GM12878 (cell line): ENCODE measurements around the gene CREG2. TPM values are rescaled to one million over a fixed set of nuclear protein-coding genes. Genes with fewer than 3 reads are reported as not detected.

Source experiments
- ATAC-seq: fragments of 200-7000 bp; cut with Tn5 transposase; 3 replicates; pipeline ENCODE4 v1.9.1; 2020; ENCODE audit warnings: mild to moderate bottlenecking, moderate library complexity
- BruUV-seq: library from RNA; stranded (reverse); fragments of 400-500 nt; replicated peaks from 2 replicates; lab custom pipeline; 2021; lab: Mats Ljungman, UMichigan
- CTCF ChIA-PET: fragments of 300-600 bp; sonication (Branson Sonifier 250); formaldehyde crosslinking; extraction: SDS; loops from one replicate; lab custom pipeline; 2021; ENCODE audit warnings: inconsistent platforms; lab: Yijun Ruan, JAX
- POLR2A ChIA-PET: fragments of 350-600 bp; formaldehyde crosslinking; extraction: SDS; loops from one replicate; lab custom pipeline; 2021; ENCODE audit warnings: inconsistent platforms; lab: Charles Lee
- RAD21 ChIA-PET: fragments of 300-600 bp; sonication (Branson Sonifier 250); formaldehyde crosslinking; loops from one replicate; lab custom pipeline; 2023; ENCODE audit warnings: antibody characterized with exemption; ENCODE audit not compliant: unreplicated experiment; lab: Charles Lee
- SMC1A ChIA-PET: fragments of 300-600 bp; sonication (Branson Sonifier 250); formaldehyde crosslinking; loops from one replicate; lab custom pipeline; 2023; ENCODE audit not compliant: unreplicated experiment, uncharacterized antibody; lab: Charles Lee
- DNase-seq: peaks from one replicate; pipeline ENCODE4 v3.0.0-alpha.2; 2011; ENCODE audit warnings: low read depth, low spot score
- FAIRE-seq: peaks from 3 replicates; lab custom pipeline; 2011; peaks lifted over from hg19 to GRCh38; lab: Jason Lieb, UNC
- H2AFZ ChIP-seq: 2 replicates; pipeline ENCODE4 v1.6.0; 2011; ENCODE audit warnings: low read depth, low read length, control low read depth; ENCODE audit not compliant: control insufficient read depth
- H3K27ac ChIP-seq: 2 replicates; pipeline ENCODE4 v1.5.1; 2011; ENCODE audit warnings: control low read depth; ENCODE audit not compliant: control insufficient read depth, insufficient read depth
- H3K27me3 ChIP-seq, 2 experiments: replicated peaks in 1 of 2; 2 replicates each; pipeline versions ENCODE4 v1.6.0 to v1.6.1; 2011; ENCODE audit warnings: low read length in 1 of 2; ENCODE audit not compliant: control insufficient read depth in 2 of 2, insufficient read depth in 2 of 2
- H3K36me3 ChIP-seq, 2 experiments: 2 replicates each; pipeline ENCODE4 v1.5.1; 2011; ENCODE audit warnings: low read length in 1 of 2; ENCODE audit not compliant: control insufficient read depth in 2 of 2, insufficient read depth in 2 of 2
- H3K4me1 ChIP-seq: 2 replicates; pipeline ENCODE4 v1.6.1; 2011; ENCODE audit warnings: mild to moderate bottlenecking, low read length, moderate library complexity, mixed read lengths; ENCODE audit not compliant: control insufficient read depth, insufficient read depth
- H3K4me2 ChIP-seq: 2 replicates; pipeline ENCODE4 v1.6.0; 2011; ENCODE audit warnings: control low read depth; ENCODE audit not compliant: control insufficient read depth, insufficient read depth
- H3K4me3 ChIP-seq: fragments of 200-600 bp; sonication (generic); 2 replicates; pipeline ENCODE4 v1.5.1; 2016
- H3K79me2 ChIP-seq: 2 replicates; pipeline ENCODE4 v1.6.0; 2011; ENCODE audit warnings: low read length; ENCODE audit not compliant: control insufficient read depth, insufficient read depth
- H3K9ac ChIP-seq: 2 replicates; pipeline ENCODE4 v1.8.0; 2011; ENCODE audit warnings: low read length, control low read depth, mixed read lengths; ENCODE audit not compliant: control insufficient read depth, insufficient read depth
- H3K9me3 ChIP-seq: replicated peaks from 3 replicates; pipeline ENCODE4 v1.5.1; 2011; ENCODE audit warnings: mild to moderate bottlenecking, low read length; ENCODE audit not compliant: control insufficient read depth, insufficient read depth
- H4K20me1 ChIP-seq: 2 replicates; pipeline ENCODE4 v1.6.0; 2011; ENCODE audit not compliant: control insufficient read depth, insufficient read depth
- CHD2 ChIP-seq: IDR thresholded peaks from 2 replicates; pipeline ENCODE4 v1.6.1; 2011; ENCODE audit warnings: low read depth, low read length, improper control_type of control experiment, borderline replicate concordance
- CHD4 ChIP-seq: fragments of 200-600 bp; sonication (generic); IDR thresholded peaks from 2 replicates; pipeline ENCODE4 v1.6.1; 2016; ENCODE audit warnings: mild to moderate bottlenecking
- DPF2 ChIP-seq: fragments of 450-650 bp; IDR thresholded peaks from 2 replicates; pipeline ENCODE4 v1.6.1; 2017; ENCODE audit warnings: mild to moderate bottlenecking
- FOXK2 ChIP-seq: fragments of 450-650 bp; IDR thresholded peaks from 2 replicates; pipeline ENCODE4 v1.6.1; 2017; ENCODE audit warnings: mild to moderate bottlenecking, moderate library complexity
- GABPA ChIP-seq: IDR thresholded peaks from 2 replicates; pipeline ENCODE4 v1.6.1; 2014; ENCODE audit warnings: antibody characterized with exemption, low read depth, mild to moderate bottlenecking, inconsistent platforms
- HDGF ChIP-seq: fragments of 450-650 bp; IDR thresholded peaks from 2 replicates; pipeline ENCODE4 v1.6.1; 2016; ENCODE audit warnings: antibody characterized with exemption
- KAT2A ChIP-seq: conservative IDR thresholded peaks from 2 replicates; pipeline ENCODE4 v1.6.1; 2011; ENCODE audit warnings: low read depth, low read length; ENCODE audit not compliant: control insufficient read depth
- KDM1A ChIP-seq: fragments of 200-600 bp; sonication (generic); IDR thresholded peaks from 2 replicates; pipeline ENCODE4 v1.6.1; 2016; ENCODE audit warnings: borderline replicate concordance
- KLF5 ChIP-seq: fragments of 450-650 bp; IDR thresholded peaks from 2 replicates; pipeline ENCODE4 v1.6.1; 2014; ENCODE audit warnings: mild to moderate bottlenecking; ENCODE audit not compliant: partially characterized antibody
- RAD21 ChIP-seq: IDR thresholded peaks from 2 replicates; pipeline ENCODE4 v1.6.1; 2011; ENCODE audit warnings: mild to moderate bottlenecking, low read depth, low read length, moderate library complexity; ENCODE audit not compliant: insufficient read depth
- RAD51 ChIP-seq: fragments of 450-650 bp; IDR thresholded peaks from 2 replicates; pipeline ENCODE4 v1.6.1; 2016; ENCODE audit warnings: moderate library complexity, mild to moderate bottlenecking, inconsistent platforms
- RBBP5 ChIP-seq: fragments of 200-600 bp; sonication (generic); conservative IDR thresholded peaks from 2 replicates; pipeline ENCODE4 v1.6.1; 2016
- RFX5 ChIP-seq: IDR thresholded peaks from 2 replicates; pipeline ENCODE4 v1.6.1; 2011; ENCODE audit warnings: low read depth, low read length, improper control_type of control experiment
- WRNIP1 ChIP-seq: IDR thresholded peaks from 2 replicates; pipeline ENCODE4 v1.6.1; 2011; ENCODE audit warnings: low read depth, low read length, improper control_type of control experiment, borderline replicate concordance
- ZNF207 ChIP-seq: fragments of 450-650 bp; IDR thresholded peaks from 2 replicates; pipeline ENCODE4 v1.6.1; 2014; ENCODE audit warnings: antibody characterized with exemption, mild to moderate bottlenecking, borderline replicate concordance
- WGBS: methylation state at CpG from one replicate; pipeline ENCODE4 v1.1.6; 2016; ENCODE audit warnings: low lambda C conversion rate; ENCODE audit not compliant: insufficient replicate concordance, insufficient coverage; ENCODE audit errors: missing lambda C conversion rate; 5-methylcytosine and 5-hydroxymethylcytosine counted together
- in situ Hi-C: fragments of 300-500 bp; cut with MboI; formaldehyde crosslinking; loops from 9 replicates; pipeline ENCODE4 v1.14.3; 2018; ENCODE audit warnings: mixed read lengths
- intact Hi-C: fragments of 100-400 bp; cut with micrococcal nuclease; formaldehyde crosslinking; loops from one replicate; pipeline ENCODE4 v1.14.2; 2022; ENCODE audit not compliant: unreplicated experiment
- polyA plus RNA-seq, 11 experiments: library from polyadenylated mRNA; depleted of rRNA in 4 of 11; unstranded in 6 of 11; stranded (reverse) in 5 of 11; fragments of >200 nt; fragmentation: Nextera tagmentation in 4 of 11; fragmentation: Illumina TruSeq in 1 of 11; extraction: Ambion mirVana in 4 of 11; extraction: Trizol in 1 of 11; gene quantifications; 1 replicate in 1 of 11; 2 replicates in 10 of 11; pipeline versions ENCODE4 v1.2.1 to v1.2.3, GENCODE V29; 2011 to 2016; ENCODE audit warnings: inconsistent platforms in 2 of 11, missing spikeins in 2 of 11, low read depth in 1 of 11
- total RNA-seq, 4 experiments: library from RNA; depleted of rRNA in 3 of 4; stranded (reverse); fragments of >200 nt in 3 of 4; fragmentation: Illumina TruSeq in 1 of 4; extraction: Trizol in 1 of 4; gene quantifications; 2 replicates each; pipeline versions ENCODE4 v1.2.1 to v1.2.3, GENCODE V29; 2013 to 2021
- TF ChIP-seq, protein P1 (sequence below): fragments of 450-650 bp; IDR thresholded peaks from 2 replicates; pipeline ENCODE4 v1.6.1; 2014; ENCODE audit warnings: mild to moderate bottlenecking
- TF ChIP-seq, protein P2 (sequence below): IDR thresholded peaks from 2 replicates; pipeline ENCODE4 v1.6.1; 2012; ENCODE audit warnings: low read depth, low read length, improper control_type of control experiment

The CREG2 gene
- total and polyA plus RNA-seq, 10 of the 15 experiments (the other 5 are each of a cell fraction or from before 2014, with no cell fraction given), result not detected

- Histone ChIP-seq H3K36me3 (no peaks in the 10 kb centered on the region), H3K27me3 (no peaks in the 10 kb centered on the region; a peak in 1 of 4 replicates), H3K4me3 (no peak overlapping the region), H3K4me1 (no peaks in the 10 kb centered on the region; the same call in 1 of the 2 replicates), H2AFZ (peak overlapping the region; percentile 33), H3K9me3 (peaks cover 2% of the 10 kb centered on the region; the same call in 1 of the 3 replicates), H3K79me2 (no peaks in the 10 kb centered on the region), H3K9ac (no peak overlapping the region), H3K4me2 (no peak overlapping the region), H3K27ac (no peak overlapping the region), H4K20me1 (no peaks in the 10 kb centered on the region)
- WGBS, result 2% methylated on average over 3 of the region's 3 CpGs
- BruUV-seq, result no TSS peak
- intact Hi-C loops, result no loop called here
- TF ChIP-seq GABPA (0 out of 2 replicates have a peak, but pooled peaks have one; percentile 13), WRNIP1 (no peak)
- DNase-seq, result peak; percentile 11
- CTCF ChIA-PET, result interaction anchor here (3.8 kb wide), 1 partner anchor 13 kb away, joined by 24 read pairs; no protein-coding TSS in a partner anchor
- POLR2A ChIA-PET, result no interaction called here
- RAD21 ChIA-PET, result no interaction called here
- SMC1A ChIA-PET, result interaction anchor here (1.0 to 1.4 kb wide), 2 partner anchors 14 to 18 kb away, joined by 3 read pairs; no protein-coding TSS in a partner anchor
- FAIRE-seq, result no peak
- in situ Hi-C loops, result no loop called here
- ATAC-seq, result no peak
Measured at GRCh38 chr2:101328474-101329007, 58.8 kb downstream of the CREG2 start.

- 67% methylated on average over 5 of the region's 5 CpGs for WGBS
- CTCF ChIA-PET, result interaction anchor here (3.8 kb wide), 1 partner anchor 14 kb away, joined by 24 read pairs; no protein-coding TSS in a partner anchor
- H3K4me1 ChIP-seq, result no peaks in the 10 kb centered on the region; the same call in 1 of the 2 replicates
- H3K9ac ChIP-seq, result no peak overlapping the region
- in situ Hi-C loops (no loop called here), intact Hi-C loops (no loop called here)
- H3K36me3 ChIP-seq, result no peaks in the 10 kb centered on the region
- no peaks in the 10 kb centered on the region for H4K20me1 ChIP-seq
- no peak overlapping the region for H3K4me2 ChIP-seq
- H3K79me2 ChIP-seq, result no peaks in the 10 kb centered on the region
- no peaks in the 10 kb centered on the region; a peak in 1 of 4 replicates for H3K27me3 ChIP-seq
- H3K4me3 ChIP-seq, result no peak overlapping the region
- SMC1A ChIA-PET, result interaction anchor here (1.4 kb wide), 1 partner anchor 18 kb away, joined by 3 read pairs; no protein-coding TSS in a partner anchor
- FAIRE-seq (no peak), ATAC-seq (no peak), DNase-seq (no peak)
- peaks cover 2% of the 10 kb centered on the region; the same call in 1 of the 3 replicates for H3K9me3 ChIP-seq
- BruUV-seq, result no TSS peak
- RAD21 ChIA-PET, result no interaction called here
- POLR2A ChIA-PET, result interaction anchor here (0.6 kb wide), 1 partner anchor 67 kb away, joined by 5 read pairs; no protein-coding TSS in a partner anchor
- peak overlapping the region; percentile 33 for H2AFZ ChIP-seq
- no peak overlapping the region for H3K27ac ChIP-seq
- TF ChIP-seq KLF5 (no peak), KAT2A (no peak), FOXK2 (no peak), RFX5 (no peak), RBBP5 (no peak), HDGF (no peak), DPF2 (no peak), RAD51 (no peak), CHD4 (no peak), ZNF207 (no peak), RAD21 (no peak), CHD2 (no peak), KDM1A (no peak)
- TF ChIP-seq, protein P1, sequence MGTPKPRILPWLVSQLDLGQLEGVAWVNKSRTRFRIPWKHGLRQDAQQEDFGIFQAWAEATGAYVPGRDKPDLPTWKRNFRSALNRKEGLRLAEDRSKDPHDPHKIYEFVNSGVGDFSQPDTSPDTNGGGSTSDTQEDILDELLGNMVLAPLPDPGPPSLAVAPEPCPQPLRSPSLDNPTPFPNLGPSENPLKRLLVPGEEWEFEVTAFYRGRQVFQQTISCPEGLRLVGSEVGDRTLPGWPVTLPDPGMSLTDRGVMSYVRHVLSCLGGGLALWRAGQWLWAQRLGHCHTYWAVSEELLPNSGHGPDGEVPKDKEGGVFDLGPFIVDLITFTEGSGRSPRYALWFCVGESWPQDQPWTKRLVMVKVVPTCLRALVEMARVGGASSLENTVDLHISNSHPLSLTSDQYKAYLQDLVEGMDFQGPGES, result no peak
- TF ChIP-seq, protein P2, sequence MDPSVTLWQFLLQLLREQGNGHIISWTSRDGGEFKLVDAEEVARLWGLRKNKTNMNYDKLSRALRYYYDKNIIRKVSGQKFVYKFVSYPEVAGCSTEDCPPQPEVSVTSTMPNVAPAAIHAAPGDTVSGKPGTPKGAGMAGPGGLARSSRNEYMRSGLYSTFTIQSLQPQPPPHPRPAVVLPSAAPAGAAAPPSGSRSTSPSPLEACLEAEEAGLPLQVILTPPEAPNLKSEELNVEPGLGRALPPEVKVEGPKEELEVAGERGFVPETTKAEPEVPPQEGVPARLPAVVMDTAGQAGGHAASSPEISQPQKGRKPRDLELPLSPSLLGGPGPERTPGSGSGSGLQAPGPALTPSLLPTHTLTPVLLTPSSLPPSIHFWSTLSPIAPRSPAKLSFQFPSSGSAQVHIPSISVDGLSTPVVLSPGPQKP, result no peak
Measured at GRCh38 chr2:101327863-101328394, 59.4 kb downstream of the CREG2 start.
